OCI-LY7 (cell line): ENCODE results near the gene STARD7. TPM values are rescaled to one million over a fixed set of nuclear protein-coding genes. Genes with fewer than 3 reads are reported as not detected.

Experiments
- BruUV-seq: library from RNA; stranded (reverse); fragments of 400-500 nt; replicated peaks from 2 replicates; lab custom pipeline; 2021; lab: Mats Ljungman, UMichigan
- CTCF ChIA-PET: fragments of 300-600 bp; sonication (Branson Sonifier 250); formaldehyde crosslinking; loops from one replicate; lab custom pipeline; 2022; ENCODE audit warnings: antibody characterized with exemption; ENCODE audit not compliant: unreplicated experiment; lab: Charles Lee
- POLR2A ChIA-PET: fragments of 300-600 bp; sonication (Branson Sonifier 250); formaldehyde crosslinking; loops from one replicate; lab custom pipeline; 2022; ENCODE audit warnings: antibody characterized with exemption; lab: Charles Lee
- DNase-seq: peaks from one replicate; pipeline ENCODE4 v3.0.0-alpha.2; 2015; ENCODE audit warnings: low spot score
- H2AFZ ChIP-seq: fragments of 200-600 bp; sonication (generic), shearing (Covaris generic); 2 replicates; pipeline ENCODE4 v1.6.1; 2014; ENCODE audit warnings: mild to moderate bottlenecking, antibody characterized with exemption, low read length, moderate library complexity
- H3K27ac ChIP-seq: fragments of 200-600 bp; sonication (generic); 2 replicates; pipeline ENCODE4 v1.5.1; 2014; ENCODE audit warnings: mixed run types, low read depth, mild to moderate bottlenecking, moderate library complexity, low read length, inconsistent platforms; ENCODE audit not compliant: poor library complexity, severe bottlenecking
- H3K36me3 ChIP-seq: fragments of 200-600 bp; sonication (generic); 2 replicates; pipeline ENCODE4 v1.6.1; 2014; ENCODE audit warnings: mild to moderate bottlenecking, antibody characterized with exemption, low read length, moderate library complexity, mixed read lengths; ENCODE audit not compliant: insufficient read depth
- H3K4me1 ChIP-seq: fragments of 200-600 bp; sonication (generic); 2 replicates; pipeline ENCODE4 v1.5.1; 2014; ENCODE audit warnings: mild to moderate bottlenecking, low read length; ENCODE audit not compliant: insufficient read depth, poor library complexity, severe bottlenecking
- H3K4me2 ChIP-seq: fragments of 200-600 bp; sonication (generic); 2 replicates; pipeline ENCODE4 v1.6.1; 2014; ENCODE audit warnings: mild to moderate bottlenecking, low read length
- H3K4me3 ChIP-seq: fragments of 200-600 bp; sonication (generic); 2 replicates; pipeline ENCODE4 v1.5.1; 2014; ENCODE audit warnings: mild to moderate bottlenecking, low read depth, low read length; ENCODE audit not compliant: poor library complexity, severe bottlenecking
- H3K79me2 ChIP-seq: fragments of 200-600 bp; sonication (generic); 2 replicates; pipeline ENCODE4 v1.6.1; 2016; ENCODE audit warnings: low read depth, mild to moderate bottlenecking, low read length, moderate library complexity, mixed read lengths; ENCODE audit not compliant: insufficient read depth
- H3K9me2 ChIP-seq: fragments of 200-600 bp; sonication (generic); 2 replicates; pipeline ENCODE4 v1.6.1; 2016; ENCODE audit warnings: mild to moderate bottlenecking, low read length, mixed read lengths; ENCODE audit not compliant: insufficient read depth
- H3K9me3 ChIP-seq: fragments of 200-600 bp; sonication (generic); 2 replicates; pipeline ENCODE4 v1.6.1; 2014; ENCODE audit warnings: mild to moderate bottlenecking, mixed run types, low read length, mixed read lengths
- H4K20me1 ChIP-seq: fragments of 200-600 bp; sonication (generic); 2 replicates; pipeline ENCODE4 v1.6.1; 2014; ENCODE audit warnings: mild to moderate bottlenecking, antibody characterized with exemption, low read length, moderate library complexity, mixed read lengths; ENCODE audit not compliant: insufficient read depth
- CTCF ChIP-seq: fragments of 200-600 bp; sonication (generic); conservative IDR thresholded peaks from 2 replicates; pipeline ENCODE4 v1.5.1; 2014; ENCODE audit warnings: mild to moderate bottlenecking, antibody characterized with exemption, low read length, moderate library complexity, mixed read lengths
- EZH2phosphoT487 ChIP-seq: fragments of 200-600 bp; sonication (generic); IDR thresholded peaks from 2 replicates; pipeline ENCODE4 v1.6.1; 2018; ENCODE audit warnings: low read depth, borderline replicate concordance, mild to moderate bottlenecking, mixed run types, antibody characterized with exemption, low read length, moderate library complexity, mixed read lengths
- intact Hi-C: fragments of 100-400 bp; cut with micrococcal nuclease; formaldehyde crosslinking; loops from one replicate; pipeline ENCODE4 v1.10.0; 2022; ENCODE audit not compliant: unreplicated experiment
- total RNA-seq, 2 experiments: library from RNA; depleted of rRNA in 1 of 2; stranded (reverse); fragments of >200 nt in 1 of 2; shearing (Covaris generic) in 1 of 2; gene quantifications; 2 replicates each; pipeline ENCODE4 v1.2.3, GENCODE V29; 2014 to 2022

Gene STARD7
- total RNA-seq, 2 experiments from 2014 or later: 206 to 239 TPM

- ChIA-PET CTCF (no interaction called here), POLR2A (no interaction called here)
- no peak overlapping the region for H2AFZ ChIP-seq
- no peak for TF ChIP-seq CTCF
- no peak for TF ChIP-seq EZH2phosphoT487
- H3K4me2 ChIP-seq: no peak overlapping the region
- H3K4me1 ChIP-seq: peaks cover 21% of the 10 kb centered on the region
- no peaks in the 10 kb centered on the region for H3K9me2 ChIP-seq
- H3K79me2 ChIP-seq: no peaks in the 10 kb centered on the region
- intact Hi-C loops: no loop called here
- H4K20me1 ChIP-seq: no peaks in the 10 kb centered on the region
- peaks cover 46% of the 10 kb centered on the region for H3K36me3 ChIP-seq
- no TSS peak for BruUV-seq
- no peak for DNase-seq
- H3K4me3 ChIP-seq: no peak overlapping the region
- no peak overlapping the region for H3K27ac ChIP-seq
- no peaks in the 10 kb centered on the region for H3K9me3 ChIP-seq
These were observed 41.0 kb upstream of the STARD7 start for GRCh38 chr2:96249654-96250053.

- no peaks in the 10 kb centered on the region for H4K20me1 ChIP-seq
- H3K27ac ChIP-seq: no peak overlapping the region
- peaks cover 36% of the 10 kb centered on the region for H3K36me3 ChIP-seq
- CTCF ChIA-PET: no interaction called here
- H3K79me2 ChIP-seq: no peaks in the 10 kb centered on the region
- TF ChIP-seq EZH2phosphoT487 (no peak), CTCF (no peak)
- no peaks in the 10 kb centered on the region for H3K9me3 ChIP-seq
- H3K4me1 ChIP-seq: peaks cover 24% of the 10 kb centered on the region
- H3K9me2 ChIP-seq: no peaks in the 10 kb centered on the region
- H3K4me3 ChIP-seq: no peak overlapping the region
- H3K4me2 ChIP-seq: no peak overlapping the region
- no peak overlapping the region for H2AFZ ChIP-seq
- POLR2A ChIA-PET: no interaction called here
- intact Hi-C loops: no loop called here
- no peak for DNase-seq
- no TSS peak for BruUV-seq
These were observed 40.0 kb upstream of the STARD7 start for GRCh38 chr2:96248624-96249023.

GRCh38 chr2:96247896-96248295 lies 39.3 kb upstream of the STARD7 start:
- CTCF ChIA-PET: no interaction called here
- intact Hi-C loops: no loop called here
- Histone ChIP-seq H3K36me3 (peaks cover 29% of the 10 kb centered on the region), H3K4me1 (peaks cover 28% of the 10 kb centered on the region), H3K9me3 (no peaks in the 10 kb centered on the region), H3K27ac (no peak overlapping the region), H3K4me2 (no peak overlapping the region), H2AFZ (no peak overlapping the region), H3K9me2 (no peaks in the 10 kb centered on the region), H3K4me3 (no peak overlapping the region), H4K20me1 (no peaks in the 10 kb centered on the region), H3K79me2 (no peaks in the 10 kb centered on the region)
- TF ChIP-seq CTCF (no peak), EZH2phosphoT487 (no peak)
- no peak for DNase-seq
- no TSS peak for BruUV-seq
- POLR2A ChIA-PET: no interaction called here
